ENCODE measurements around the gene RND3.

RND3 gene

DNA sequence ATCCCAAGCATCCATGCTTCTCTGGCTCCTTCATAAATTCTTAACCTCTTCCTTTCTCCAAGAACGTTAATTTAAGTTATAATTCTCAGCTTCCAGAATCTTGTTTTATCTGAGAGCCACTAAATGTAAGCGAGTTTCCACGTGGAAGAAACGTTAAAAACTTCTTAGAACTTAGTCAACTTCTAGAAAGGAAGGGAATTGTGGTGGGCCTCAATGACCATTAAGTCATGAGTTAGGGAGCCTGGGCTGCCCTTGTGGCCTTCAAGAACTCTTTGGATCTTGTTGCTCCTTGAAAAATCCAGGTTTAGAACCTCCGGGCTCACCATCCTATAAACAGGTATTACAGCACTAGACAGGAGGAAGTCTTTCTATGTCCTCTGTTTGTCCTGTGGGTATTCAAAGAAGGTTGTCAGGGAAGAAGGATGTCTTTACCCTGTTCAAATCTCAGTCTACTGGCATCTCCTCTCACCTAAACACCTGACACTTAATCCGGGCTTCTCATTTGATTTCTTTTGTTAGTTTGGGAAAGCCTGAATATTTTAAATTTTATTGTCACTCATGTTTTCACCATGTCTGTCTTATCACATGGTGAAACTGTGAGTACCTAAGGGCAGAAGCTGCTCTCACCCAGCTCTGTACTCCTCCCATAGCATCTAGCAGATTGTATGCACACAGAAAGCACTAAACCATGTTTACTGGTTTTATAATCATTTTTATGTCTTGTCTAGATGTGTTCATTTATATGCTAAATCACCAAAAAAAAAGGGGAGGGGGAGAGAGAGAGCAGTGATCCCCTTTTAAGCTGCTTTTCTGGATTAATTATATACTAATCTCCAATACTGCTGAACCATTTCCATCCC lies 6.3 kb downstream of the RND3 start:
- Histone ChIP-seq H3K4me1 (ENCODE audit: control insufficient read depth, low read depth, low read length) (no peaks in the 10 kb centered on the region), H4K5ac (ENCODE audit: low read length) (no peak overlapping the region), H3K4me2 (ENCODE audit: low read length) (no peak overlapping the region), H3K79me1 (ENCODE audit: low read length) (peaks cover 4% of the 10 kb centered on the region), H2BK15ac (replicated peaks; ENCODE audit: low read depth) (no peak overlapping the region), H3K18ac (ENCODE audit: low read length) (peak overlapping the region; percentile 39), H4K8ac (ENCODE audit: low read depth, low read length) (no peak overlapping the region), H3K27ac (ENCODE audit: low read depth, low read length) (no peak overlapping the region), H2BK120ac (ENCODE audit: low read depth, low read length) (no peak overlapping the region), H2BK5ac (ENCODE audit: low read length) (no peak overlapping the region), H3K56ac (ENCODE audit: low read length) (no peak overlapping the region), H3K9ac (ENCODE audit: low read length) (no peak overlapping the region), H2AK5ac (ENCODE audit: low read length) (no peak overlapping the region), H3K79me2 (ENCODE audit: control insufficient read depth, insufficient read depth, low read length) (peaks cover 70% of the 10 kb centered on the region), H3K4me3 (ENCODE audit: low read length) (no peak overlapping the region), H3K23ac (ENCODE audit: low read length) (no peak overlapping the region), H3K36me3 (ENCODE audit: control insufficient read depth, insufficient read depth, low read length) (no peaks in the 10 kb centered on the region), H3K4ac (ENCODE audit: low read depth, low read length) (no peak overlapping the region), H3K27me3 (ENCODE audit: insufficient read depth, low read length, poor library complexity) (no peaks in the 10 kb centered on the region)
- no peak for DNase-seq
- WGBS (ENCODE audit: extremely low coverage, insufficient coverage, low lambda C conversion rate): no CpG with 5 or more reads among the region's 6 CpGs

GRCh38 chr2:150480241-150480640 lies 7.2 kb downstream of the RND3 start:
- Histone ChIP-seq H2BK15ac (replicated peaks; ENCODE audit: low read depth) (no peak overlapping the region), H4K8ac (ENCODE audit: low read depth, low read length) (no peak overlapping the region), H3K9ac (ENCODE audit: low read length) (no peak overlapping the region), H3K27me3 (ENCODE audit: insufficient read depth, low read length, poor library complexity) (no peaks in the 10 kb centered on the region), H3K56ac (ENCODE audit: low read length) (no peak overlapping the region), H2BK5ac (ENCODE audit: low read length) (no peak overlapping the region), H3K4me1 (ENCODE audit: control insufficient read depth, low read depth, low read length) (no peaks in the 10 kb centered on the region), H3K79me1 (ENCODE audit: low read length) (peaks cover 5% of the 10 kb centered on the region), H3K4me3 (ENCODE audit: low read length) (no peak overlapping the region), H4K5ac (ENCODE audit: low read length) (no peak overlapping the region), H3K79me2 (ENCODE audit: control insufficient read depth, insufficient read depth, low read length) (peaks cover 70% of the 10 kb centered on the region), H2BK120ac (ENCODE audit: low read depth, low read length) (no peak overlapping the region), H2AK5ac (ENCODE audit: low read length) (no peak overlapping the region), H3K4ac (ENCODE audit: low read depth, low read length) (no peak overlapping the region), H3K4me2 (ENCODE audit: low read length) (no peak overlapping the region), H3K27ac (ENCODE audit: low read depth, low read length) (no peak overlapping the region), H3K23ac (ENCODE audit: low read length) (no peak overlapping the region), H3K36me3 (ENCODE audit: control insufficient read depth, insufficient read depth, low read length) (no peaks in the 10 kb centered on the region), H3K18ac (ENCODE audit: low read length) (no peak overlapping the region)
- WGBS (ENCODE audit: extremely low coverage, insufficient coverage, low lambda C conversion rate): no CpG with 5 or more reads among the region's 5 CpGs
- DNase-seq: peak; percentile 24

DNA sequence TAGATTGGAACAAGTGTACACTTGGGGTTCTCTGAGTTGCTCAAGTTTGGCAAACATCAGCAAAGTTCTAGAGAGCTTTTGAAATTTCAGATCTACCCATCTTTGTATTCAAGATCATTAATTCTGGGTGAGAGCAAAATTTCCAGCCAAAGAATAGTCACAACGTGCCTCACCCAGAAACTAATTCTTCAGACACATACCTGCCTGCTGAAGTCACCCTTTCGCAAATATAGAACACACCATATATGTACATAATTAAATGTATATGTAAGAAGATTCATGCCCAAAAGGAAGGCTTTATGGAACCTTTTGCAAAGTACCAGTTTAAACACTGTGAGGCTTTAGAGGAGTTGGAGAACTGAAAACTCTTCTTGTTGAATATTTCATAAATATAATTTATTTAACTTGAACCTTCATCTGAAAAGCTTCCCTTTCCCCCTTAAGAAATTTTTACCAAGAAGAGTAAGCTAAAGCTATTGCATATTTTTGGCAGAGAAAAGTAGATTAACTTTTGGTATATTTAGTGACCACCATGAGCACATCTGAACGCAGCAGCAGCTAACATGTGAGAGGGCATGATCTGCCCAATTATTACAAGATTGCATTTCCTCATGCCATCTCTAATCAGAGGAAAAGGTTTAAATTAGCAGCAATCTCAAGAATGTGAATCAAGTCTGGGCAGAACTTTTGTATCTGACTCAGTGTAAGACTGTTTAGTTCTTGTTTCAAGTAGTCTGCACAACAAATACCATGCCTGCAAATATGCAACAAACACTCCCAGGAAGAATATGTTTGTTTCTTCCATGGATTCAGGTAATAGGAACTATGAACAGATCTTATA lies 8.2 kb downstream of the RND3 start:
- WGBS (ENCODE audit: extremely low coverage, insufficient coverage, low lambda C conversion rate): no CpG with 5 or more reads among the region's 3 CpGs
- no peak overlapping the region for H3K56ac ChIP-seq (ENCODE audit: low read length)
- H3K18ac ChIP-seq (ENCODE audit: low read length): no peak overlapping the region
- no peak overlapping the region for H3K27ac ChIP-seq (ENCODE audit: low read depth, low read length)
- no peak overlapping the region for H2BK5ac ChIP-seq (ENCODE audit: low read length)
- peaks cover 63% of the 10 kb centered on the region for H3K79me2 ChIP-seq (ENCODE audit: control insufficient read depth, insufficient read depth, low read length)
- no peak overlapping the region for H2BK15ac ChIP-seq (replicated peaks; ENCODE audit: low read depth)
- no peak overlapping the region for H4K5ac ChIP-seq (ENCODE audit: low read length)
- no peaks in the 10 kb centered on the region for H3K36me3 ChIP-seq (ENCODE audit: control insufficient read depth, insufficient read depth, low read length)
- H3K4me2 ChIP-seq (ENCODE audit: low read length): no peak overlapping the region
- no peak for DNase-seq
- no peak overlapping the region for H2BK120ac ChIP-seq (ENCODE audit: low read depth, low read length)
- H3K4me1 ChIP-seq (ENCODE audit: control insufficient read depth, low read depth, low read length): no peaks in the 10 kb centered on the region
- H3K4ac ChIP-seq (ENCODE audit: low read depth, low read length): no peak overlapping the region
- peaks cover 8% of the 10 kb centered on the region for H3K79me1 ChIP-seq (ENCODE audit: low read length)
- no peak overlapping the region for H2AK5ac ChIP-seq (ENCODE audit: low read length)
- no peak overlapping the region for H4K8ac ChIP-seq (ENCODE audit: low read depth, low read length)
- H3K23ac ChIP-seq (ENCODE audit: low read length): no peak overlapping the region
- H3K4me3 ChIP-seq (ENCODE audit: low read length): no peak overlapping the region
- no peak overlapping the region for H3K9ac ChIP-seq (ENCODE audit: low read length)
- H3K27me3 ChIP-seq (ENCODE audit: insufficient read depth, low read length, poor library complexity): no peaks in the 10 kb centered on the region

DNA sequence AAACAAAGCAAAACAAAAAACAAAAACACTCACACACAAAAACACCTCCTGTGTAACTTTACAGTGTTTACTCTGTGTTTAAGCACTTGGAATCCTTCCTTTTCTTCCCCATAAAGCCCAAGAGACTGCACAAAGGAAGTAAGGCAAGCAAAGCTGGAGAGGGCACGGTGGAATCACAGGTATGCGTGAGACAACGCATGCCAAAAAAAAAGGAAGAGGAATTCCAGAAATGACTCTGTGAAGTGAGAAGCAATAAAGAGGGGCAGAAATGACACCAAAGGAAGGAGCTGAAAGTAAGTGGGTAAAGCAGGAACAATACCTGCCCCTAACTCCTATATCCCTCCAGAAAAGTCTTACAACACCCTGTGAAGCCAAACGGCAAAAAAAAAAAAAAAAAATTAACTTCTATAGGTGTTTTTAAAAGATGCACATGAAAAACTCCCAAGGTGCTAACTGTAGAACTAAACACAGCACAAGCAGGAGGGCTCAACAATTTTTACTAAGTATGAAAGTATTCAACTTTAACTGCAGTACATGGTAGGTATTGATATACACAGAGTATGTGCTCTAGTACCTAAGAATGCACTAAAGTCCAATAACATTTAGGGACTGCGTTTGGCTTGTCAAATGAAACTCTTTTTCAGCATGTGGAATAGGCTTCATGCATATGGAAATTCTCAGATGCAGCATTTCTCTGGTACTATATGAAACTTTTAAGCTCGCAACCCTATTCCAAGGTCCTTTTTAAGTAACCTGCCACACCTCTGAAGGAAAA lies 9.1 kb downstream of the RND3 start:
- Histone ChIP-seq H2AK5ac (ENCODE audit: low read length) (no peak overlapping the region), H3K4me1 (ENCODE audit: control insufficient read depth, low read depth, low read length) (no peaks in the 10 kb centered on the region), H3K9ac (ENCODE audit: low read length) (no peak overlapping the region), H3K4me3 (ENCODE audit: low read length) (no peak overlapping the region), H4K5ac (ENCODE audit: low read length) (no peak overlapping the region), H2BK5ac (ENCODE audit: low read length) (no peak overlapping the region), H3K79me2 (ENCODE audit: control insufficient read depth, insufficient read depth, low read length) (peaks cover 63% of the 10 kb centered on the region), H3K56ac (ENCODE audit: low read length) (peak overlapping the region; percentile 35), H2BK15ac (replicated peaks; ENCODE audit: low read depth) (no peak overlapping the region), H3K23ac (ENCODE audit: low read length) (no peak overlapping the region), H2BK120ac (ENCODE audit: low read depth, low read length) (no peak overlapping the region), H3K79me1 (ENCODE audit: low read length) (peaks cover 5% of the 10 kb centered on the region), H3K18ac (ENCODE audit: low read length) (no peak overlapping the region), H3K27ac (ENCODE audit: low read depth, low read length) (no peak overlapping the region), H3K4me2 (ENCODE audit: low read length) (no peak overlapping the region), H4K8ac (ENCODE audit: low read depth, low read length) (no peak overlapping the region), H3K27me3 (ENCODE audit: insufficient read depth, low read length, poor library complexity) (no peaks in the 10 kb centered on the region), H3K4ac (ENCODE audit: low read depth, low read length) (no peak overlapping the region), H3K36me3 (ENCODE audit: control insufficient read depth, insufficient read depth, low read length) (no peaks in the 10 kb centered on the region)
- peak; percentile 55 for DNase-seq
- no CpG with 5 or more reads among the region's 6 CpGs for WGBS (ENCODE audit: extremely low coverage, insufficient coverage, low lambda C conversion rate)

- Histone ChIP-seq H2BK5ac (ENCODE audit: low read length) (no peak overlapping the region), H3K27me3 (ENCODE audit: insufficient read depth, low read length, poor library complexity) (no peaks in the 10 kb centered on the region), H3K9ac (ENCODE audit: low read length) (no peak overlapping the region), H3K36me3 (ENCODE audit: control insufficient read depth, insufficient read depth, low read length) (no peaks in the 10 kb centered on the region), H3K4ac (ENCODE audit: low read depth, low read length) (no peak overlapping the region), H2BK15ac (replicated peaks; ENCODE audit: low read depth) (no peak overlapping the region), H3K79me2 (ENCODE audit: control insufficient read depth, insufficient read depth, low read length) (peaks cover 56% of the 10 kb centered on the region), H3K4me1 (ENCODE audit: control insufficient read depth, low read depth, low read length) (no peaks in the 10 kb centered on the region), H3K23ac (ENCODE audit: low read length) (no peak overlapping the region), H3K4me3 (ENCODE audit: low read length) (no peak overlapping the region), H3K4me2 (ENCODE audit: low read length) (no peak overlapping the region), H3K27ac (ENCODE audit: low read depth, low read length) (no peak overlapping the region), H3K79me1 (ENCODE audit: low read length) (peaks cover 4% of the 10 kb centered on the region), H4K8ac (ENCODE audit: low read depth, low read length) (no peak overlapping the region), H3K56ac (ENCODE audit: low read length) (no peak overlapping the region), H2BK120ac (ENCODE audit: low read depth, low read length) (no peak overlapping the region), H2AK5ac (ENCODE audit: low read length) (no peak overlapping the region), H4K5ac (ENCODE audit: low read length) (no peak overlapping the region), H3K18ac (ENCODE audit: low read length) (no peak overlapping the region)
- peak; percentile 48 for DNase-seq
- no CpG with 5 or more reads among the region's 3 CpGs for WGBS (ENCODE audit: extremely low coverage, insufficient coverage, low lambda C conversion rate)
Observed at GRCh38 chr2:150477347-150477746, 10.1 kb downstream of the RND3 start.
